Fibroblast of pulmonary artery (primary cell): Measurements from ENCODE around the gene NPDC1.
"Not testable (repeated sequence)": the region's sequence is repeated elsewhere in the genome, so short reads cannot be mapped to it uniquely, and the experiment has no call there.

Experiments
- DNase-seq: peaks from one replicate; pipeline ENCODE4 v3.0.0-alpha.2; 2010; ENCODE audit warnings: low read depth
- H3K4me3 ChIP-seq: replicated peaks from 2 replicates; pipeline ENCODE4 v1.5.1; 2011; ENCODE audit warnings: low read depth, mild to moderate bottlenecking, control low read depth, low read length, moderate library complexity
- CTCF ChIP-seq: IDR thresholded peaks from 2 replicates; pipeline ENCODE4 v1.5.1; 2011; ENCODE audit warnings: mild to moderate bottlenecking, control low read depth, low read length, inconsistent platforms; ENCODE audit errors: missing control alignments

NPDC1 gene

GRCh38 chr9:137063311-137064026, 17.5 kb upstream of the NPDC1 start:
- no peak overlapping the region for H3K4me3 ChIP-seq
- no peak for TF ChIP-seq CTCF
- DNase-seq: no peak

- DNase-seq, H3K4me3 ChIP-seq: not testable (repeated sequence)
These were observed 16.8 kb upstream of the NPDC1 start for GRCh38 chr9:137062798-137063197.

- no peak overlapping the region for H3K4me3 ChIP-seq
- DNase-seq: no peak
- TF ChIP-seq CTCF: no peak
These were observed 16.4 kb upstream of the NPDC1 start for GRCh38 chr9:137062384-137062783.

GRCh38 chr9:137058521-137059234, 12.7 kb upstream of the NPDC1 start:
- no peak overlapping the region for H3K4me3 ChIP-seq
- no peak for TF ChIP-seq CTCF
- DNase-seq: no peak

- no peak overlapping the region for H3K4me3 ChIP-seq
- TF ChIP-seq CTCF: no peak
- no peak for DNase-seq
These were observed 11.6 kb upstream of the NPDC1 start for GRCh38 chr9:137057545-137057944.

- no peak for TF ChIP-seq CTCF
- H3K4me3 ChIP-seq: no peak overlapping the region
- no peak for DNase-seq
These were observed 10.9 kb upstream of the NPDC1 start for GRCh38 chr9:137056739-137057415.
